NCI-H2081 (cell line): ENCODE measurements around the gene UBXN4.
"Not testable (repeated sequence)": the region's sequence is repeated elsewhere in the genome, so short reads cannot be mapped to it uniquely, and the experiment has no call there.

Experiments used
- DNase-seq, 2 experiments: peaks; one replicate each; lab custom pipeline; 2025; lab: John Stamatoyannopoulos, UW

UBXN4 gene

DNA sequence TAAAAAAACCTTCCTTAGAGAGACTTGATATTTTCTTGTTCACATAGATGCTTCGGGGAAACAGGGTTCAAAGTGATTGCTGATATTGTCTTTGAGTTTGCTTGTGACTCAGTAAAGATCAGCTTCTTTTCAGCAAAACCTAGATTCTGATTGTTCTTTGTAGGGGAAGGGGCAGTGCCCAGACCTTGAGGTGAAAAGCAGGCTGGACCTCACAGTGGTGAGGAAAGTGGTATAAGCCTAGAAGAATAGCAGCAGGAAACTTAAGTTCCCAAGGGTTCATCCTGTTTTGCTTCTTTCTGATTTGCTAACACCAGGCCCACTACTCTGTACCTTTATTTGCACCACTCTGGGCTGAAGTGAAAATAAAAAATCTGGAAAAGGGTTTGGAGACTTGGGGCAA, 20.9 kb downstream of the UBXN4 start:
- no peak for DNase-seq

DNA sequence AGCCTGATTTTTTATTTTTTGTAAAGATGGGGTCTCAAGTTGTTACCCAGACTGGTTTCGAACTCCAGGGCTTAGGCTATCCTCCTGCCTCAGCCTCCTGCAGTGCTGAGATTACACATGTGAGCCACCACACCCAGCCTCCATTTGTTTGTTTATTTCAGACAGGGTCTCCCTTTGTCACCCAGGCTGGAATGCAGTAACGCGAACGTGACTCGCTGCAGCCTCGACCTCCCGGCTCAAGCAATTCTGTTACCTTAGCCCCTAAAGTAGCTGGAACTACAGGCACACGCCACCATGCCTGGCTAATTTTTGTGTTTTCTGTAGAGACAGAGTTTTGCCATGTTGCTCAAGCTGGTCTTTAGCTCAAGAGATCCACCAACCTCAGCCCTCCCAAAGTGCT, 27.2 kb downstream of the UBXN4 start:
- DNase-seq = no peak

DNA sequence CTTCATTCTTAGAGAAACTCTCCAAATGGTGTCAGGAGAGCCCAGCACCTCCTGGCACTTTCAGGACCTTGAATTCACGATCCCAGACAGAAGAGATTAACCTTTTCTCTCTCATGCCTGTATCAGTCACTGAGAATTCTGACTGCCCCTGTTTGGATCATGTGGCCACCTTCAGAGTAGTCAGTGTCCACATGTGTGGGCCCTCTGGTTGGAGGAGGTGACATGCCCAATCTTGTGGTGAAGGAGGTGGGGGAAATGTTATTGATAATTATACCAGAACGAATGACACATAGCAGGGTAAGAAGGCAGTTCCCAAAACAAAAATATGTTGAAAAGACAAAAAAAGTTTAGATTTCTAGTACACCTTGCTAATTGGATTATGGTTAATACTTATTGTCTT, 31.7 kb downstream of the UBXN4 start:
- no peak for DNase-seq

DNA sequence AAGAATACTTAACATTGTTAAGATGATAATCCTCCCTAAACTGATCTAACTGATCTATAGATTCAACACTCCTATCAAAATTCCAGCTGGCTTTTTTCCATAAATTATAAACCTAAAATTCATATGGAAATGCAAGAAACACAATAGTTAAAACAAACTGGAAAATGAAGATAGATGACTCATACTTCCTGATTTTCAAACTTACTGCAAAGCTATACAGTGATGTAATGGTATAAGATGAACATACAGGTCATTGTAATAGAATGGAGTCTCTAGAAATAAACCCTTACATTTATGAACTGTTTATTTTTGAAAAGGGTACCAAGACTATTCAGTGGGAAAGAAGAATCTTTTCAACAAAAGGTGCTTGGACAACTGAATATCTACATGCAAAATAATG, 32.3 kb downstream of the UBXN4 start:
- DNase-seq = no peak

DNA sequence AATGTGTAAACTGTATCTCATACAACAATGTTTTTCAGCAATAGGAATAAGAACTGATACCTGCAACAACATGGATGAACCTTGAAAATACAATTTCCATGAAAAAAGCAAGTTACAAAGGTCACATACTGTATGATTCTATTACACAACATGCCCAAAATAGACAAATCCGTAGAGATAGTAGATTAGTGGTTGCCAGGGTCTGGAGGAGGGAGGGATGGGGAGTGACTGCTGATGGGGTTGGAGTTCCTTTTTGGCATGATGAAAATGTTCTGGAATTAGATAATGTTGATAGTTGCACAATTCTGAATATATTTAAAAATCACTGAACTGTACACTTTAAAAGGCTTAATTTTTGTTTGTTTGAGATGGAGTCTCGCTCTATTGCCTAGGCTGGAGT, 33.8 kb downstream of the UBXN4 start:
- DNase-seq = no peak

DNA sequence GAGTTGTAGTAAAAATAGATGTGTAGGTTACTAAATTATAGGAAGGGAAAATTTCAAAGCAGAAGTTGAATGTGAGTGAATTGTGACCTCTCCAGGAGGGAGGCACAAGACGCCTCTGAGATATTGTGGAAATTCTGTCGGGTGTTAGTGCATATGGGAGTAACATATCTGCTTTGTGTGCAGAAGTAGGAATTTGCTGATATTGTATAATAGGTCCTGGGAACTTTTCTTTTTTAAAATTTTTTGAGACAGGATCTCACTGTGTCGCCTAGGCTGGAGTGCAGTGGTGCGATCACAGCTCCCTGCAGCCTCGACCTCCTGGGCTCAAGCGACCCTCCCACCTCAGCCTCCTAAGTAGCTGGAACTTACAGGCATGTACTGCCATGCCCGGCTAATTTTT, 34.7 kb downstream of the UBXN4 start:
- DNase-seq = no peak

DNA sequence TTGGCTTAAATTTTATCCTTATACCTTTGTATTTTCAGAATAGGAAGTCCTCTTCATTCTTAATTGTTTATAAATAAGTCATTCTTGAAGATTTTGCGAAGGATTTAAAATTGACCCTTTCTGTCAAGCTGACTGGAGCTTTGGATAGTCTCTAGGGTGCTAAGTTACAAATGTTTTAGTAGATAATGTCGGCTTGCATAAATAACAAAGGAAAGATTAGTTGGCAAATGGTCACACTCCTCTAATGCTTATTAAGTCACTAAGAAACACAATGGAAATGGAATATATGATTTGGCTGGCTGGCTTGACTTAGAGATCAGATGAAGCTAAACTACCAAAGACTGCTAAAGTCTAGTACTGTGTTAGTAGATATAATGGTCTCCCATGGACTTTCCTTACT, 40.6 kb downstream of the UBXN4 start:
- DNase-seq = no peak

DNA sequence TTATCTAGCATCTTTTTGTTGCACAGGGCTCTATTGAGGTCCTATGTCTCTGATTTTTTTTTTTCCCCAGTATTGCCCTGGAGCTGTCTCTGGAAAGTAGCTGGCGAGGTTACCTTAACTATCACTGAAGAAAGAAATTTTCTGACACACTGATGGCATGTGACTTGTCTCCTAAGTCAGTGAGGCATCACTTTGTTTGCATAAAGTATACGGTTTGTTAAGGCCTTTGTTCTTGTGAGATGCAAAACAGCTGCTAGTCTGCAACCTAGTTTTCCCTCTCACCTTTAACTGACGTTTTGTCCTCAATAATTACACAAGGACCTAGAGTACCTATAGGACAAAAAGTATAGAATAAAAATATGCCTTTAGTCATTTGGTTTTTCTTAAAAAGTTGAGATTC, 41.8 kb downstream of the UBXN4 start:
- no peak for DNase-seq

DNA sequence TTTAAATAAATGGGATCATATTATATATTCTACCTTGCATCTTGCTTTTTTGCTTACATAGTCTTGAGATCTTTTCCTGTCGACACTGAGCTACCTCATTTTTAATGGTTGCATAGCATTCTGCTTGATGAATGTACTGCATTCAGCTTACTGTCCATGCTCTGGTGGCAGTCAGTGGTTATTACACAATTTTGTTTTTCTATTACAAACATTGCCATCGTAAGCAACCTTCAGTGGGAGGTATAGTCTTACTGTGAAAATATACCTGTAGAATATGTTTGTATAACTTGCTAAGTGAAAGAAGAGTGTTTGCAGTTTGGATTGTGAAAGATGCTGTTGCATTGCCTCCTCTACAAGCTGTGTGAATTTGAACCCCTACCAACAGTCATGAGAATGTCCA, 43.4 kb downstream of the UBXN4 start:
- DNase-seq = no peak

DNA sequence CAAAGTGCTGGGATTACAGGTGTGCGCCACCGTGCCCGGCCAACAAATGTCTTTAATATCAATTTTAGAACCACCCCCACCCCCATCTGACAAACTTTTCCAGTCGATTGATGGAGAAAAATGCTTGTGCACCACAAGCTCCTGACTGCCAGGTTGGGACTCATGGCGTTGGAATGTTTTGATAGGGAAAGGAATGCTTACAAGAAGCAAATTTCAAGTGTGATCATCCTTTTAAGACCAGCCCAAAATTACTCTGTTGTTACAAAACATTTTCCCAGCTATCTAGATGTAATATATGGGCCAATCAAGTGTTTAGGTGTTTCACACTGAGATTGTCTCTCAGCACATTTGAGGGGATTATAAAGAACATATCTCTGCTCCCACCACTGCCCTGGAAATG, 45.2 kb downstream of the UBXN4 start:
- no peak for DNase-seq

DNA sequence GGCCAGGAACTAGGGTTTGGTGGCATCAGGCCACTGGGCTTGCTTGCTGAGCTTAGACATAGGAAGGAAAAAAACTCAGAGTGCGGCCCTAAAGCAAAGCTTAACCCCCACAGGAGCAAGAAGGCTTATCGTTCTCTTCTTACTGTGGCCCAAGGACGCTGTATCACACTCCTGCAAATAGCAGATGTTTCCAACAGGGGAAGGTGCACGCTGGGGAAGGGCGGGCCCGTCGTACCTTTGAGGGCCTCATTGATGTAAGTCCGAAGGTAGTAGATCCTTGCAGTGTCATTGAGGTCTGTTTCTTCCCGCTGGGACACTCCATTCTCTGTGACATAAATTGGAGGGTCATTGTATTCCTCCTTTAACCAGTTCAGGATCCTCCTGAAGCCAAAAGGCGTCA, 48.8 kb downstream of the UBXN4 start:
- no peak for DNase-seq

DNA sequence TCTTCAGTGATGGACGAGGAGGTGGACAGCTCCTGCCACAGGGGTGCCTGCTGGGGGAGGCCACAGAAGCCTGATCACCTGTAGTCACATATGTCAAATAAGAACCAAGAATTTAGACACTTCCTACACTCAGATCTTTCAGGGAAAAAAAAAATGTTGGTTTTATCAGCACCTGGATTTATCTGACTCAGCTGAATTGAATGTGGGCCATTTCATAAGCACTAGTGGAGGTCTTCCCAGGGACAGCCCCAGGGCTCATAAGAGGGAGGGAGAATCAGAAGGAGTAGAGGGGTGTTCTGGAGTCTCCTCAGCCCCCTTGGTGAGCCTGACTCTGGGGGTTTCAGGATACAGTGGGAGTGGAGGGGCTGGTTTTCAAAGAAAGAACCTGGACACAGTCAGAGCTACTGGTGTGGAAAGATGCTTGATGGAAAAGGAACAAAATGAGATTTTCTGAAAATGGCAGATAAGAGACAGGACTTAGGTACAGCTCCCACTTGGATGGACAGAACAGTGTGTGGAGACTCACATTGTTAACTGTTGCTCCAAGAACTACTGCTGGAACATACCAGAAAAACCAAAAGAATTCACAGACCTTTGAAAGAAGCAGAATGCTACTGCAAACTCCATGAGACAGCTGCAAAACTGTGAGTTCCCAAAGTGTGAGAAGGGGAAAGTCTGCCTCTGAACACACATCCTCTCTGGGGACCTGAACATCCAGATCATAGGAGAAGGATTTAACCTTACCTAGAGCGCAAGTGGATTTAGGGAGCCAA, 49.9 kb downstream of the UBXN4 start:
- DNase-seq = no peak

DNA sequence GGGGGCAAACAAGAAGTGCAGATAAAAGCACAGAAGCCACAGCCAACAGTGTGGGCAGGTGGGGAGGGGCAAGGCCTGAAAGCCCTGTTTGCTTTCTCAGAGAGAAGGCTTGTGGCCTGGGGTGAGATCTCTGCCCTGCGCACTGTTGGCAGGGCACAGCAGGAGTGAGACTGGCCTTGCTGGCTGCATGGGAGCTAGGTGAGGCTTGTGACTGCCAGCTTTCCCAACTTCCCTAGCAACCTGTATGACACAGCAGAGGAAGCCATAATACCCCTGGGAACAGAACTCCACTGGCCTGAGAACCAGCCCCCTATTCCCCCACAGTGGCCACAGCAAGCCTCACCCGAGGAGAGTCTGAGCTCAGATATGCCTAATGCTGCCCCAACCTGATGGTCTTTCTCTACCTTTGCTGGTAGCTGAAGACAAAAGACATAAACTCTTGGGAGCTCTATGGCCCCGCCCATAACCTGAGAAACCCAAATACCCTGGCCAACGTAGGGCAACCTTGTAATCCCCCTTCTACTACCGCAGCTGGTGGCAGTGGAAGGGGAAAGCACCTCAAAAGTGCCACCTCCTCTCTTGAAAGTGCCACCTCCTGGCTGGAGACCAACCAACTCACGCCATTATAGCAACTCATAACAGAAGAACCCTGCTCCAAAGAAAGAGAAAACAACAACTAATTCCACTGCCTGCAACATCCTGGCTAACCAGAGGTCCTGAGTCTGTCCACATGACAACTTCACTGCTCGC, 50.9 kb downstream of the UBXN4 start:
- peak in 1 of 2 experiments; percentile 40 for DNase-seq

DNA sequence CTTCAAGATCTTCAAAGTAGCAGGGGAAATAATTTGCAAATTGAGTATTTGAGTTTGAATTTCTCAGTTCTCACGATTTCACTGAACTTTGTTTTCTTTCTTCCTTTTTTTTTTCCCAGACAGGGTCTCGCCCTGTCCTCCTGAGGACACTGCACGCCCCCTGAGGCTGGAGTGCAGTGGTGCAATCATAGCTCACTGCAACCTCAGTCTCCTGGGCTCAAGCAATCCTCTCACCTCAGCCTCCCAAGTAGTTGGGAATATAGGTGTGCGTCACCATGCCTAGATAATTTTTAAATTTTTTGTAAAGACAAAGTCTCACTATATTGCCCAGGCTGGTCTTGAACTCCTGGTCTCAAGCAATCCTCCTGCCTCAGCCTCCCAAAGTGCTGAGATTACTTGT, 54.0 kb downstream of the UBXN4 start:
- not testable (repeated sequence) for DNase-seq

DNA sequence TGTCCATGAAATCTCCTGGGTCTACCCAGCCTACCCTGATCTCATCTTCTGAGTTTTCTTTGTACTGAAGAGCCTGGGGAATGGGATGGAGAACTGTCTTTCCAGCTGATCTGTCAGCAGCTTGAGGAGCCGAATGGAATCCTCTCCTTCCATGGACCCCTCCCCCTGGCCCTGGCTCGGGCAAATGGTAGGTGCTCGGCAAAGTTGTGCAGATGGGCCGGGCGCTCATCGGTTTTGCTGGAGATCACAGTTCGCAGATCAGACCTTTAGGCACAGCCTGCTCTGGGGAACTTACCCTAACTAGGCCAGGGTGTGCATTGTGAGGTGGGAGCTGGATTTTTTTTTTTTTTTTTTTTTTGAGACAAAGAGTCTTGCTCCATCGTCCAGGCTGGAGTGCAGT, 55.0 kb downstream of the UBXN4 start:
- no peak for DNase-seq

DNA sequence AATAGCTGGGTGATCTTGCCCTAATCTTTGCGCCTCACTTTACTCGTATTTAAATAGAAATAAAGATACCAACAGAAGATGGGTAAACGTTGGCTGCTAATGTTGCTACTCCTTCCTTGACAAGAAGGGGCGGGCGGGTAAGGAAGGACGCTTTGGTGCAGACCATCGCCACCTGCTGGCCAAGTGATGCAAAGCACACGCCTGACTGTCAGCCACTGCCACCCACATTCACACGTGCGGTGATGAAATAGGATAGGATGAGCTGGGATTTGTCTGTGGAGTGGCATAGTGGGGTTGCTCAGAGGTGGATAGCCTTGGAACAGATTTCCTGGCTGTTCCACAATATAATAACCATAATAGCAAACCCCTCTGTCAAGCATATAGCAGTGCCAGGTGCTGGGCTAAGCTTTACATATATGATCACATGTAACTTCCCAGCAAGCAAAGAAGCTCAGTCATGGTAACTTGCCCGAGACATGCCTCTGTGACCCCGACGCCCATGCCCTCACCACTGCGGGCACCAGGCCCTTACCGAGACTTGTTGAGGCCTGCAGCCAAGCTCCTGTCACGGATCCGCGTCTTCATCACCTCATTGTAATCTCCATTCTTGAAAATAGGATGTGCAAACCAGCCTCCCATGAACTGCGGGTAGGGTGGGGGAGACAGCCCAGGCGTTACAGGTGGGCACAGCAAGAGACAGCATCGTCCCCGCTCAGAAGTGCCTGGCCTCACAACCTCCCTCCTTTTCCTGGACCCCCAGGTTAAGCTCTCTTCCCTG, 56.0 kb downstream of the UBXN4 start:
- DNase-seq = peak; percentile 62 to 73

DNA sequence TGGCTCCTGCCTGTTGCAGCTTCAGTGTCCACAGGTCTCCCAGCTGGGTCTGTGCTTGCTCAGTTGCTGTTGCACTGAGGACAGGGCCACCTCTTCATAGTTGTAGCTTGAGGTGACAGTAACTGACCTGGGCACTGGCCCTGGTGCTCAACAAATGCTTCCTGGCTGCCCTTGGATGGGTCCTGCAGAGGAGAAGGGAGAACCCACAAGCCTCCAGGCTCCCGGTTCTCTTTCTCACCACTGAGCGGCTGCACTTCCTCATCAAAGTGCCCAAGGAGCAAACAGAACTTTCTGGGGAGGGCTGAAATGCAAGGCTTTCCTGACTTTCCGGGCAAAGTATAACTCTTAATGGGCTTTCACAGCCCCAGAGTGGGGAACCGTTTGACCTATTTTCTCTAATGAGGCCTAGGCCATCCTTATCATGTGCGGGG, 56.6 kb downstream of the UBXN4 start:
- DNase-seq = no peak

DNA sequence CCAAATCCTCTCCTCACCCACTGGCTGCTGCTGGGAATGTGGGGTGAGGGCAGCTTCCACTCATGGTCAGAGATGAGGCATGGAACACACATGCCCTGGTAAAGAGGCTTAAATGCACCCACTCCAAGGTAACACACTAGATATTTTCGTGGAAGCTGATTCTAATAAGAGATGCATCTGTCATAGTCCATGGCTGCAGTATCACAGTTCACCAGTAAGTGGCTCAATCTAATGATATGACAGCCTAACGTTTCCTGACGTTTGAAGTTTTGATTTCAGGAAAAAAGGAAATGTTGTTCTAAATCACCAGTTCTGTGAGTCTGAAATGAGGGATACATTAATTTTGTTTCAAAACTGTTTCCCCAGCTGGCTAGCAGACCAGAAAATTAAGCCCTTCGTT, 57.1 kb downstream of the UBXN4 start:
- DNase-seq = no peak

DNA sequence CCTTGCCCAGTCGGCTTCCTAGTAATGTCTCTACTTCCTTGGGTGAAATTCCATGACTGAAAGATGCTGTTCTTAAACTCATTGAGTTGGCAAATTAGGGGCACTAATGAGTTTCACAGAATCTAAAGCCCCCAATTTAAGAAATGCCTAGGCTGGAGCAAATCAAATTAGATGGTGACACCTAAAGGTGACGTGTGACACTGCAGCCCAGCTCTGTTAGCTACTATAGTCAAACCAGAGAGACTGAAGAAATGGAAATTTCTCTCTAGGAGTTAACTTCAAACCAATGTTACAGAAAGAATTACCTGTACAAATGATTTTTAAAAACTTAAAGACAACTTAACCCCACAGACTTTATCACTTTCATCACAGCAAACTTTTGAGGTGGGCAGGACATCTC, 58.1 kb downstream of the UBXN4 start:
- DNase-seq = no peak

DNA sequence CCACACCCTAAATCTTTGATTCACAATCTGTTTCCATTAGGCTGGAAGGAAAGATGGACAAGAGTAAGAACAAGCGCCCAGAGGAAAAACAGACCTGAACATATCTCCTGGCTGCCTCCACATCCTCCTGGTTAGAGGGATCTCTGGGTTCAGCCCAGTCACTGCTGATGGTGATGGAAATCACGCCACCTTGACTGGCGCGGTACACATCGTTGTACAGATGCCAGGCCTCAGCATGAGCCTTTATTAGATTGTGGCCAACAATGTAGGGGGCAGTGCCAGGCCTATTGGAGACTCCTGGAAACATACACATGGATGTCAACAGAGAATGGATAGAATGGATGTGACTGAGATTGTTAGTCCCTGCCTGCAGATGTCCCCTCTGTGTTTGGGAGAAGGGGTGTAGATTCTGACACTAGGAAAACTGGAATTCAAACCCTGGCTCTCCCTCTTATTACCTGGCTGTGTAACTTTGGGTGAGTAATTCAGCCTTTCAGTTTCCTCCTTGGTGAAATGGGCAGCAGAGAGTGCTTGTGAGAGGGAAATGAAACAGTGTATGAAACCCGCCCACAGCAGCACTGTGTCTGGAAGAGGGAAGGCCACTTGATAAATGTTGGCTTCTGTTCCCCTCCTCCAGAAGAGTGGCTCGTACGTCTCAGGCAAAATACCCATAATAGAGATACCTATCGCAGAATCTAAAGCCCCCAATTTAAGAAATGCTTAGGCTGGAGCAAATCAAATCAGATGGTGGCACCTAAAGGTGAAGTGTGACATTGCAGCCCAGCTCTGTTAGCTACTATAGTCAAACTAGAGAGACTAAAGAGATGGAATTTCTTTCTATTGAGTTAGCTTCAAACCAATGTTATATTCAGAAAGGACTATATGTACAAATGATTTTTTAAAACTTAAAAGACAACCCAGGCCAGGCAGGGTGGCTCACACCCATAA, 59.1 kb downstream of the UBXN4 start:
- no peak for DNase-seq

DNA sequence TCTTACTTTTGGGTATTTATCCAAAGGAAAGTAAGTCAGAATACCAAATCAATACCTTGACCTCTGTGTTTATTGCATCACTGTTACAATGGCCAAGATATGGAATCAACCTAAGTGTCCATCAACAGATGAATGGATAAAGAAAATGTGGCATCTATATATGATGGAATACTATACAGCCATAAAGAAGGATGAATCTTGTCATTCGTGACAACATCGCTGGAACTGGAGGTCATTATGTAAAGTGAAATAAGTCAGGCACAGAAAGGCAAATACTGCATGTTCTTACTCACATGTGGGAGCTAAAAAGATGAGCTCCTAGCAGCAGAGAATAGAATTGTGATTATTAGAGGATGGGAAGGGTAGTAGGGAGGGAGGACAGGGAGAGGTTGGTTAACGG, 60.7 kb downstream of the UBXN4 start:
- DNase-seq = no peak

DNA sequence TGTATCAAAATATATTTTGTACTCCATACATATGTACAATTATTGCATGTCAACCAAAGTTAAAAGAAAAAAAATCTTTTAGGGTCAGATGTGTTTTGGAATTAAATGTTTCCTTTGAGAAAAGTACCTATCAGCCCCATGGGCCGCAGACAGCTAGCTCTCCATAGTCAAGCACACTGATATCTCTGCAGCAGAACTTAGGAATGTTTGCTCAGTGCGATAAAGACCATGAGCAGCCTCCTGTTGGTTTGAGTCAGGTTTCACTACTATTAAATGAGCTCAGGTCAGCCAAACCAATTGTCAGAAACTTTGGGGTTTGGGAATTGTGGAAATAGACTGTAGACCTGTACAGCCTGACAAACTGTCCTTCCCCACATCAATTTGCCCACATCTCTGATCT, 61.6 kb downstream of the UBXN4 start:
- no peak for DNase-seq
